Lower leg skin (tissue), 4 donors: ENCODE measurements around the gene RXYLT1. TPM values are rescaled to one million over a fixed set of nuclear protein-coding genes. Genes with fewer than 3 reads are reported as not detected.

ENCODE experiments used
- DNase-seq, 2 donors: peaks; one replicate each; pipeline ENCODE4 v3.0.0-alpha.2; 2019; ENCODE audit warnings: low spot score in 2 of 2
- H3K4me3 ChIP-seq: fragments of 200-600 bp; sonication (generic); 2 replicates; pipeline ENCODE4 v1.5.1; 2017; ENCODE audit warnings: mild to moderate bottlenecking, low read depth; ENCODE audit not compliant: poor library complexity, severe bottlenecking
- POLR2A ChIP-seq, 2 donors: fragments of 450-650 bp; IDR thresholded peaks; one replicate each; pipeline ENCODE4 v1.6.1; 2016 to 2017; ENCODE audit warnings: antibody characterized with exemption in 2 of 2, mild to moderate bottlenecking in 1 of 2, moderate library complexity in 1 of 2
- WGBS, 2 donors: methylation state at CpG; one replicate each; pipeline ENCODE4 v1.1.5; 2018; 5-methylcytosine and 5-hydroxymethylcytosine counted together
- intact Hi-C: fragments of 100-400 bp; cut with DNase I; formaldehyde crosslinking; loops from one replicate; pipeline ENCODE4 v1.15.0; 2023; ENCODE audit warnings: low total_unique reads
- total RNA-seq, 4 donors: library from RNA; depleted of rRNA; stranded (reverse); fragments of >200 nt; gene quantifications; one replicate each; pipeline ENCODE4 v1.1.0, GENCODE V29; 2016
- TF ChIP-seq, protein P1 (sequence below), 3 donors: fragments of 450-650 bp; IDR thresholded peaks; one replicate each; pipeline ENCODE4 v1.5.1; 2016; ENCODE audit warnings: antibody characterized with exemption in 3 of 3, mild to moderate bottlenecking in 3 of 3, moderate library complexity in 2 of 3

Gene RXYLT1
- total RNA-seq, 4 donors from 2014 or later: 10.1 to 16.4 (median 14.7) TPM

DNA sequence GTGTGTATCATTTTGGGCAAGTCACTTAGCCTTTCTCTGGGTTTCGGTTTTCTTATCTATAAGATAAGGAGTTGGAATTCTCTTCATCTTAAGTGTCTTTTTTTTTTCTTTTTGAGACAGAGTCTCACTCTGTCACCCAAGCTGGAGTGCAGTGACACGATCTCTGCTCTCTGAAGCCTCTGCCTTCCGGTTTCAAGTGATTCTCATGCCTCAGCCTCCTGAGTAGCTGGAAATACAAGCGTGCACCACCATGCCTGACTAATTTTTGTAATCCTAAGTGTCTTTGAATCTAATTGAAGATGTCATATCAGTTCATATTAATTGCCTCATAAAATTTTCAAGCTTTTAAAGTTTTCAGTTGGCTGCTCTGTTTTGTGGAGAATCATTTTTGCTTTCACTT is 68.7 kb downstream of the RXYLT1 start:
- intact Hi-C loops: no loop called here
- H3K4me3 ChIP-seq: no peak overlapping the region
- WGBS, 2 donors: 74 to 87% methylated on average over 4 of the region's 4 CpGs
- DNase-seq: no peak
- TF ChIP-seq POLR2A (IDR thresholded peaks at IDR 0.05): no peak
- TF ChIP-seq, protein P1, sequence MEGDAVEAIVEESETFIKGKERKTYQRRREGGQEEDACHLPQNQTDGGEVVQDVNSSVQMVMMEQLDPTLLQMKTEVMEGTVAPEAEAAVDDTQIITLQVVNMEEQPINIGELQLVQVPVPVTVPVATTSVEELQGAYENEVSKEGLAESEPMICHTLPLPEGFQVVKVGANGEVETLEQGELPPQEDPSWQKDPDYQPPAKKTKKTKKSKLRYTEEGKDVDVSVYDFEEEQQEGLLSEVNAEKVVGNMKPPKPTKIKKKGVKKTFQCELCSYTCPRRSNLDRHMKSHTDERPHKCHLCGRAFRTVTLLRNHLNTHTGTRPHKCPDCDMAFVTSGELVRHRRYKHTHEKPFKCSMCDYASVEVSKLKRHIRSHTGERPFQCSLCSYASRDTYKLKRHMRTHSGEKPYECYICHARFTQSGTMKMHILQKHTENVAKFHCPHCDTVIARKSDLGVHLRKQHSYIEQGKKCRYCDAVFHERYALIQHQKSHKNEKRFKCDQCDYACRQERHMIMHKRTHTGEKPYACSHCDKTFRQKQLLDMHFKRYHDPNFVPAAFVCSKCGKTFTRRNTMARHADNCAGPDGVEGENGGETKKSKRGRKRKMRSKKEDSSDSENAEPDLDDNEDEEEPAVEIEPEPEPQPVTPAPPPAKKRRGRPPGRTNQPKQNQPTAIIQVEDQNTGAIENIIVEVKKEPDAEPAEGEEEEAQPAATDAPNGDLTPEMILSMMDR (IDR thresholded peaks at IDR 0.05): no peak

DNA sequence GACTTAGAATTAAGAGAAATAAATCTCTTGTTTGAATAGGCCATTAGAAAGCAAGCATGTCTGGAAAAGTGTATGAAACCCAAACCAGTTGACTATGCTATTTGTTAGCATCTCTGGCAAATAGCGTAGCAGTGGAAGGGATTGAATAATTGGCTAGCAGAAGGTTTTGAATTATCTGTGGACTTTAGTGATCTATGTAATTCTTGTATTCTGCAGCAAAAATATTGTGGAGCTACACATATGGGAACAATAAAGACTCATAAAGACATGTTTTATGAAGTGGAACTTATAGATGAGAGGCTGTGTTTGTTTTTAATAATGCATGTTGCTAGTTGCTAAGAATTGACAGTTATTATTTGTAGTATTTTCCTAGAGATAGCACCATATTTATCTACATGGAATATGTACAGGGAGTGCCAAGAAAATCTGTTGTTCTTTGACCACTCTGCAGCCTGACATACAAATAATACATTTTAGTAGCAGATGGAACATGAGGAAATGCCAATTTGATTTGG is 69.5 kb downstream of the RXYLT1 start:
- no peak for TF ChIP-seq POLR2A (IDR thresholded peaks at IDR 0.05)
- TF ChIP-seq, protein P1 (IDR thresholded peaks at IDR 0.05): no peak
- DNase-seq: no peak
- intact Hi-C loops: no loop called here
- WGBS, 2 donors: 68 to 73% methylated on average over 1 of the region's 1 CpG
- H3K4me3 ChIP-seq: no peak overlapping the region

DNA sequence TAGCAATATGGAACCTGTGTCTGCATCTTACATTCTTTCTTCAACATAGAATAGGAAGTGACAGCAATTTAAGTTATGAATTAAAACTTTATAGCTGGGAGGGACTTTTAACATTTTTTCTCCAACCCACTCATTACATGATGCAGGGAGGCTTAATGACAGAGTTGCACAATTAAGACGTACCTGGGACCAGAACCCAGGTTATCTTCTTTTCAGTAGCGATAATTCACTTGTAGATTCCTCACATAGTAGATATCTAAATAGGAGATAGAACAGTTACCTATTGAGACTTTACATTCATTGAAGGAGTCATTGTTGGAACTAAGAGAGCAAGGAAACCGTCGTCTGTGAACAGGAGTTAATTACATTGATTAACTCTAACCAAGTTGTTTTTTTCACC is 69.9 kb downstream of the RXYLT1 start:
- DNase-seq: no peak
- no peak overlapping the region for H3K4me3 ChIP-seq
- TF ChIP-seq, protein P1 (IDR thresholded peaks at IDR 0.05): no peak
- no peak for TF ChIP-seq POLR2A (IDR thresholded peaks at IDR 0.05)
- intact Hi-C loops: no loop called here
- 68 to 72% methylated on average over 4 of the region's 4 CpGs for WGBS, 2 donors

DNA sequence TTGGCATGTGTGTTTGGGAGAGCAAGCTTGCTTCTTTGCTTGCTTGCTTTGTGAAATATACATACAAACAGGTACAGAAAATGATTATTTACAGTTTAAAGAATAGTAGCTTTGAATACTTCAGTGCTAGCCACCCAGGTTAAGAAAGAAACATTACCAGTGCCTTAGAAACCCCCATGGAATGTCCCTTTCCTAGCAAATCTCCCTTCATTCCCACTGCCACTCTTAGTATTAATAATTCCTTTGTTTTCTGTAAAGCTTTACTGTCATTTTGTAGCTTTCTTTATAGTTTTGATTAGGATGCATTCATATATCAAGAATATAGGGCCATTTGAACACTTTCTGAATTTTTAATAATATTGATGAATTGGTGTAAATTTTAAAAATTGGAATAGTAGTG is 74.3 kb downstream of the RXYLT1 start:
- no peak for TF ChIP-seq POLR2A (IDR thresholded peaks at IDR 0.05)
- TF ChIP-seq, protein P1 (IDR thresholded peaks at IDR 0.05): no peak
- intact Hi-C loops: no loop called here

DNA sequence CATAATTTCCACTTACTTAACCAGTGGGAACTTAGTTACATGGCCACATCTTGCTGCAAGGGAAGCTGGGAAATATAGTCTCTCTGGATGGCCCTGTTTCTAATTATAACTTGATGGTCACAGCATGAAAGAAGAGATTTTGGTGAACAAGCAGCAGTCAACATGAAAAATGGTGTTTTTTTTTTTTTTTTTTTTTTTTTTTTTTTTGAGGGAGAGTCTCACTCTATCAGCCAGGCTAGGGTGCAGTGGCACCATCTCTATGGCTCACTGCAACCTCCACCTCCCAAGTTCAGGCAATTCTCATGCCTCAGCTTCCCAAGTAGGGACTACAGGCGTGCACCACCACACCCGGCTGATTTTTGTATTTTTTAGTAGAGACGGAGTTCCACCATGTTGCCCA is 75.6 kb downstream of the RXYLT1 start:
- 94 to 98% methylated on average over 3 of the region's 3 CpGs for WGBS, 2 donors
- no peak for DNase-seq
- TF ChIP-seq, protein P1 (IDR thresholded peaks at IDR 0.05): no peak
- TF ChIP-seq POLR2A (IDR thresholded peaks at IDR 0.05): no peak
- no peak overlapping the region for H3K4me3 ChIP-seq
- intact Hi-C loops: no loop called here

More for the DNA sequence above, 74.3 kb downstream of the RXYLT1 start:
- no peak for DNase-seq
- H3K4me3 ChIP-seq: no peak overlapping the region
